Gastroesophageal sphincter (tissue), 3 donors: Measurements from ENCODE around the gene EPB41L4B.

Experiments used
- CTCF ChIP-seq, 4 experiments: fragments of 200-600 bp in 2 of 4; fragments of 450-650 bp in 2 of 4; sonication (generic) in 1 of 4; IDR thresholded peaks; one replicate each; pipeline ENCODE4 v1.5.1; 2017 to 2019; ENCODE audit warnings: antibody characterized with exemption in 4 of 4, mild to moderate bottlenecking in 2 of 4, moderate library complexity in 2 of 4
- POLR2A ChIP-seq, 2 donors: fragments of 450-650 bp; IDR thresholded peaks; one replicate each; pipeline ENCODE4 v1.6.1; 2017; ENCODE audit warnings: antibody characterized with exemption in 2 of 2, mild to moderate bottlenecking in 2 of 2, moderate library complexity in 1 of 2

- TF ChIP-seq POLR2A (IDR thresholded peaks at IDR 0.05) (no peak), CTCF (IDR thresholded peaks at IDR 0.05) (no peak)
These were observed 16.5 kb downstream of the EPB41L4B start for GRCh38 chr9:109304347-109304746.
